ENCODE measurements around the gene FGF14.
"Not testable (repeated sequence)": the region's sequence is repeated elsewhere in the genome, so short reads cannot be mapped to it uniquely, and the experiment has no call there.

Gene FGF14

DNA sequence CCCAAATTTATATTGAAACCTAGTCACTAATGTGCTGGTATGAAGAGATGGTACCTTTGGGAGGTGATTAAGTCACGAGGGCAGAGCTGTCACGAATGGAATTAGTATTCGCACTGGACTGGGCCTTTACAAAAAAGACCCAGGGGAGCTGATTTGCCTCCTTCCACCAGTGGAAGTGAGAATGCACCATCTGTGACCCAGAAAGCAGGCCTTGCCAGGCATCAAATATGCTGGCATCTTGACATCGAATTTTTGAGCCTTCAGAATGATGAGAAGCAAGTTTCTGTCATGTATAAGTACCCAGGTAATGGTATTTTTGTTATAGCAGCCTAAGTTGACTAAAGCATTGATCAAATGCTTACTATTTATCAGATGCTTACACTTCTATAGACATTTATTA is 373.6 kb downstream of the FGF14 start:
- no peak for DNase-seq

- no peak for DNase-seq
These were observed 380.1 kb downstream of the FGF14 start for GRCh38 chr13:102021777-102022176.

DNA sequence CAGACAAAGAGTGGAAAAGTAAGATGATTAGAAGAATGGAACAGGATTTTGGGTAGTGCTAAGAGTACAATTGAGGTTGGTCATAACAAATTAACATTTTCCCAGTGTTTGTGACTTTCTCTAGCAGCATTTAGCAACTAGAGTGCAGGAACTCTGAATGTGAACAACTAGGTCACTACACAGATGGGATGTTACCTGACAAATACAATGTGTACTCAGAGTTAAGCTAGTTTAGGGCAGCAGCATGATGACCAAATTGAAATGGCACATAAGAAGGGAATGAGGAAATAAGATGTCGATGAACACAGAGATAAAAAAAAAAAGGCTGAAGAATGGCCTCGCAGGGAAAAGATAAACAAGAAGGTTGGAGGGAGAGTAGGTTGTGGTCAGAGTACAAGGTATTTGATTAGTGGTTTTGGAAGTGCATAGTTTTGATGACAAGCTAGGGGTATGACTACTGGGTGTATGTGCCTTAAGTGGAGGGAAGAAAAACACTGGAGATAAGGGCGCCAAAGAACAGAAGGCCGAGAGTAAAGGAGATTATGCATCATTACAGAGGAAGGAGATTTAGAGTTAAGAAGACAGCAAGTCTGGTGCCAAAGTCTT is 381.1 kb downstream of the FGF14 start:
- no peak for DNase-seq

GRCh38 chr13:102018716-102019115 is 383.1 kb downstream of the FGF14 start:
- no peak for DNase-seq

DNA sequence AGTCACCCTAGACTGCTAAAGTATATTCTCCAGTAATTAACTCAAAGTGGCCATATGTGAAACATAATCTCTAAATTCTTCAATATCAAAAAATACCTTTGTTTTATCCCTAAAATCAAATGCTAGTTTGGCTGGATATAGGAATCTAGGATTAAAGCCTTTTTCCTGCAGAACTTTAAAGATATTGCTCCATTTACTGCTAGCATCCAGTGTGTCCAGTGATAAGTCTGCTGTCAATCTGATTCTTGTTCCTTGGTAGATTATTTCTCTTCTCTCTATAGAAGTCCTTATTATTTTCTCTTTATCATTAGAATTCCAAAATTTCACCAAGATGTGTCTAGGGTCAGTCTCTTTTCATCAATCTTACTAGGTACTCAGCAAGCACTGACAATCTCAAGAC is 384.6 kb downstream of the FGF14 start:
- DNase-seq = no peak

GRCh38 chr13:102012299-102013293 is 389.3 kb downstream of the FGF14 start:
- DNase-seq = no peak

DNA sequence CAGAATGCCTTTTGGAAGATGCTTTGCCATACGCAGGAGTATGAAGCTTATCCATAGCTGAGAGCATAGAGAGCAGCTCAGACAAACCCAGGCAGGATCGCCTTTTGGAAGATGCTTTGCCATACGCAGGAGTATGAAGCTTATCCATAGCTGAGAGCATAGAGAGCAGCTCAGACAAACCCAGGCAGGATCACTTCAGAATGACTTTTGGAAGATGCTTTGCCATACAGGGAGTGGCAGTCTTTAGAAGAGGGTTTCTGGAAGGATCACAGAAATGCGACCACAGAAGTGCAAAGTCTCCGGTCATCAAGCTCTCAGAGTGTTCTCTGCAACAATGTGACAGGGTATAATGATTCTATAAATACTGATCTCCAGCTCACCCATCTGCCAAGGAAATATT is 390.4 kb downstream of the FGF14 start:
- DNase-seq = not testable (repeated sequence)

- DNase-seq = no peak
These were observed 397.8 kb downstream of the FGF14 start for GRCh38 chr13:102003848-102004570.

- DNase-seq = no peak
These were observed 399.6 kb downstream of the FGF14 start for GRCh38 chr13:102002287-102002686.

DNA sequence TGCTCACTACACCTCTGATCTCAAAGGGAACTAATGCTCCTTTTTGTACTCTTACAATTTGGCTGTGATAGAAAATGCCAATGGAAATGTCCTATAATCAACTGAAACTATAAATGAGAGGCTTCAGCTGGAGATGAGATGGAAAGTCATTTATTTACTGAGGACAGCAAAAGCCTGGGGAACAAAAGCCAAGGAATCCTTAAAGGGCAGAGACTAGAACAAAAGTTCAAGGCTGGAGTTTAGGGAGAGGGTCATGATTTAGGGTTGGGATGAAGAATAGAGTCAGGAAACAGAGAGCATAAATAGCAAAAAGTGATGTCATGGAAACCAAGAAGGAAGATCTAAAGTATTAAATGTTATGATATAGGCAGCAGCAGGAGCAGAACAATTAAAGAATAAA is 401.1 kb downstream of the FGF14 start:
- no peak for DNase-seq

GRCh38 chr13:101998129-101998528 is 403.7 kb downstream of the FGF14 start:
- DNase-seq = no peak

DNA sequence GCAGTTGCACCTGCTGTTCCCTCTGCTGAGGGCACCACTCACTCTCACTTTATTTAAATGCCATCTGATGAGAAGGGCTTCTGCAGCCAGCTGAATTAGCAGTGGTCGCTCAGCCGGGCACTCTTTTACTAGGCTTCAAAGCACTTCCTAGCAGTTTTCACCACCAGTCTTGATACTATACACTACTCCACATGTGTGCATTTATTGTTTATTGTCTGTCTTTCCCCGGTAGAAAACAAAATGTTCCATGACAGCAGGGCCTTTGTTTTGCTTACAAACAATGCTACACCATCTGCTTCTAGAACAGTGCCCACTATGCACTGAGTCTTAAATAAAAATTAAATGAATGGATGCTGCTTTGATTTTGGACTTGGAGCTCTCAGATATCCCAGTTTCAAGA is 404.9 kb downstream of the FGF14 start:
- no peak for DNase-seq

GRCh38 chr13:101989798-101990350 is 412.0 kb downstream of the FGF14 start:
- no peak for DNase-seq

DNA sequence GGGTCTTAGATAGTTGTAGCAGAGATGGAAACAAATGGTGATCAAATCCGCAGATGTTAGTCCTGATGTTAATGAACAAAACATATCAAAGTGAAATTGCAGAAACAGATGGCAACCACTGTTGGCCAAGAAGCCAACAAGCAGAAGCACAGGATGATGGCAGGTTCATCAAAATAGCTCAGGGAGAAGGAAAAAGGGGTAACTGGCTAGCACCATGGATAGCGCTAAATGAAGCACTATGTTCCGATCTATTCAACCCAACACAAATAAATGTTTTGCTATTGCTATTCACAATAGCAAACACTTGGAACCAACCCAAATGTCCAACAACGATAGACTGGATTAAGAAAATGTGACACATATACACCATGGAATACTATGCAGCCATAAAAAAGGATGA is 413.7 kb downstream of the FGF14 start:
- DNase-seq = no peak

GRCh38 chr13:101986316-101986715 is 415.5 kb downstream of the FGF14 start:
- DNase-seq = no peak

DNA sequence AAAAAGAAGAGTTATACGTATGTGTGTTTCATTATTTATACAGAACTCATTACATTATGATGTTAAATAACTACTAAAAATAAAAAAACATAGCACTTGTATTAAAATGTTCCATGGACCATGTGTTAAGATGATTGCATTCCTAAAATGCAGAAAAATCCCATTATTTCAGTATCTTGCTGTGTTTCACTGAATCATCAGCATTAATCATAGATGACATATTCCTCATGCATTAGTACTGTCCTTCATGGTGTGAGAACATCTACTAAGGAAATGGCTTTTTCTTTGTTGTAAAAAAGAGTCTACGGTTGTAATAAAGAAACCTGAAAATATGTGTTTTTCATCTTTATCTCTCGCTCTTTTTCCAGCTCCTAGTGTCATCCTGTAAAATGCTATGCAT is 416.5 kb downstream of the FGF14 start:
- DNase-seq = no peak

DNA sequence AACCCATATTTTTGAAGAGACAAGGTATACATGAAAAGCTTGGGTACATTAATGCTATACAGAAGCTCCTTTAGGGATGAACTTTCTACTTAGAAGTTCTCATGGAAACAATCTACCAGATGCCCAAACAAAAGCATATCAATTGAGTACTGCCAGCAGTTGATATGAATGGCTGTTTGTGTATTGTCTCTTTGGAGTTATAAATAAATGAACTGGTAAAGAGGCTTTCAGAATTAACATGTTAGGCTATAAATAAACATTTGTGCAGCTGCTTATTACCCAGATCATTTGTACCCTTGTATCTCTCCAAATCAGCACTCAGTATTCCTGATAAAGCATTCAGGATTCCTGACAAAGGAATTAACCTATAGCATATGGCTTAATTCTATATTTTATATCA is 418.9 kb downstream of the FGF14 start:
- no peak for DNase-seq

GRCh38 chr13:101979825-101980224 is 422.0 kb downstream of the FGF14 start:
- no peak for DNase-seq

DNA sequence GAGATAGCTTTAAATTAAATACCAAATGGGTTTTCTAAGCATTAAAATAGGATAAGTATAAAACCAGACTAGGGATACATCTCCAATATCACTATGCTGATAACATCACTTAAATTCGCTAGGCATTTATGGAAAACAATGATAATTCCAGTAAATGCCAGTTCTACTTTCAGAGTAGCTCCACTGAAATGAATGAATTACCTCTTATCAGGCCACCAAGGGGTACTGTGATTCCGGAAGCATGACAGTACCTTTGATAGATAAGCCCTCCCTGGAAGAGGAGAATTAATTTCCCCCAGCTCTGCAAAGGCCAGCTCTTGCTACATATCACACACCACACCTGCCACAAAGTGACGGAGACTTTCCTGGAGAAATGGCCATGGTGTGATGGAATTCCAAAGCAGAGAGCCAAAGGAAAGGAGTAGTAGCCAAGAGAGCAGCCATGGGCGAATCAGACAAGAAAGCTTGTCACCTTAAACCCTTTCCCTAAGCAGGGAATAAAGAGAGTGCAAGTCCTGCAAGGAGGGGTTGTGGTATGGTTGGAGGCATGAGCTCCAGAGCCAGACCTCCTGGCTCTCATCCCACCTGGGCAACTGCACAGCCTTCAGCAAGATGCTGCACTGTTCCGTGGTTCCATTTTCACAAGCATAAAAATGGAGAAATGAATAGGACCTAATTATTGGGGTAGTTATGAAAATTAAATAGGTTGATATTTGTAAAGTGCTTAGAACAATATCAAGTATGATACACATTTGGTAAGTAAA is 423.1 kb downstream of the FGF14 start:
- DNase-seq = no peak

DNA sequence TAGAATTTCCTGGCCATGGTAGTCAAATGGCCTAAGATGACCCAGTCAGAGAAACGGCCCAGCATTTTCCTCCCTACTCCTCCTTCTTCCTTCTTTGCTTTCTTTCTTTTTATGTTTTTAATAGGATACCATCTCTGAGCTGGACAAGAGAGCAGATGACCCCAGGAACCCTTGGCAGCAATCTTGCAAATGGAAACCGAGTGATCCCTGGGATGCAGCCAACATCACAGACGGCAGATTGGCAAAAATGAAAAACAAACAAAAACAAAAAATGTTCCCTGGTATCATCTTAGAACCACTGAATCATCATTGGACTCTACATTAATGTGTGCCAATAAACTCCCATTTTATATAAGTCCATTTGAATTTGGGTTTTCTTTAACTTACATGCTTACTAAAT is 424.4 kb downstream of the FGF14 start:
- DNase-seq = no peak

- no peak for DNase-seq
These were observed 429.7 kb downstream of the FGF14 start for GRCh38 chr13:101972191-101972590.

GRCh38 chr13:101970341-101970740 is 431.5 kb downstream of the FGF14 start:
- DNase-seq = no peak

DNA sequence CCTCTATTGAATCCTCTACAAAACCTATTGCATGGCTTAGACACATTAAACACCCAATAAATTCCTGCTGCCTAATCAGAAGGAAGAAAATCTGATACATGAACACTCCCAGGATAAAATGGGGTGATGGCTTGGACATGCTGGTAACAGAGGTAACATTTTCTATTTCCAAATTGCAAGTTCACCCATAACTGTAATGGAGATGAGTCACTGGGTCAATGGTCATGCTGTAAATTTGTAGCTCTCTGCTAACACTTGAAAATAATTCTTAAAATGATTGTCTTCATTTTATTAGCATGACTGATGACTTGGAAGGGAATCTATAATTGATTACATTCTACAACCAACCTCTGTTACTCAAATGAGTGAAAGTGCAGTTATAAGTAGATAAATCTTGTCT is 434.1 kb downstream of the FGF14 start:
- DNase-seq = no peak

All from inflammatory macrophage treated with lipopolysaccharide for 1 hour (primary cell).